Heart right ventricle (tissue), 16 donors: ENCODE data around the gene ZNF44. TPM values are rescaled to one million over a fixed set of nuclear protein-coding genes. Genes with fewer than 3 reads are reported as not detected.

Source experiments
- ATAC-seq, 8 donors: fragments of 200-7000 bp; cut with Tn5 transposase; one replicate each; pipeline ENCODE4 v1.9.1; 2020; ENCODE audit warnings: mild to moderate bottlenecking in 8 of 8, moderate library complexity in 8 of 8, moderate number of reproducible peaks in 1 of 8
- DNase-seq, 2 donors: peaks; one replicate each; pipeline ENCODE4 v3.0.0-alpha.2; 2020
- H3K27ac ChIP-seq, 10 donors: fragments of 200-600 bp; sonication (generic) in 2 of 10; one replicate each; pipeline versions ENCODE4 v1.5.0 to v1.8.0; 2020 to 2022; ENCODE audit warnings: mild to moderate bottlenecking in 3 of 10
- H3K27me3 ChIP-seq, 7 donors: fragments of 200-600 bp; one replicate each; pipeline ENCODE4 v1.8.0; 2021 to 2022; ENCODE audit warnings: mild to moderate bottlenecking in 2 of 7
- H3K36me3 ChIP-seq, 9 donors: fragments of 200-600 bp; sonication (generic) in 1 of 9; one replicate each; pipeline versions ENCODE4 v1.5.0 to v1.8.0; 2020 to 2022; ENCODE audit warnings: mild to moderate bottlenecking in 2 of 9
- H3K4me1 ChIP-seq, 9 donors: fragments of 200-600 bp; sonication (generic) in 1 of 9; one replicate each; pipeline versions ENCODE4 v1.5.0 to v1.8.0; 2020 to 2022; ENCODE audit warnings: mild to moderate bottlenecking in 4 of 9
- H3K4me3 ChIP-seq, 10 donors: fragments of 200-600 bp; sonication (generic) in 2 of 10; one replicate each; pipeline versions ENCODE4 v1.5.0 to v1.8.0; 2020 to 2022; ENCODE audit warnings: mild to moderate bottlenecking in 7 of 10, moderate library complexity in 2 of 10
- H3K9me3 ChIP-seq, 11 donors: fragments of 200-600 bp in 10 of 11; sonication (generic) in 2 of 11; one replicate each; pipeline versions ENCODE4 v1.5.0 to v1.8.0; 2013 to 2022; ENCODE audit warnings: mild to moderate bottlenecking in 2 of 11, control low read depth in 1 of 11, moderate library complexity in 1 of 11
- CTCF ChIP-seq, 9 donors: fragments of 200-600 bp; sonication (generic) in 2 of 9; IDR thresholded peaks; one replicate each; pipeline versions ENCODE4 v1.5.0 to v1.8.0; 2021 to 2022; ENCODE audit warnings: antibody characterized with exemption in 9 of 9, mild to moderate bottlenecking in 5 of 9, moderate library complexity in 1 of 9
- WGBS, 2 donors: extraction: QIAGEN DNeasy Blood & Tissue Kit; methylation state at CpG; one replicate each; pipeline ENCODE4 v1.1.7; 2013; ENCODE audit warnings: inconsistent platforms in 1 of 2; 5-methylcytosine and 5-hydroxymethylcytosine counted together
- intact Hi-C, 10 donors: fragments of 100-400 bp; cut with DNase I; formaldehyde crosslinking; loops; one replicate each; pipeline versions ENCODE4 v1.11.1 to v1.14.2; 2022
- polyA plus RNA-seq, 2 donors: library from polyadenylated mRNA; stranded (reverse); fragments of 200-250 nt; gene quantifications; one replicate each; pipeline ENCODE4 v1.2.3, GENCODE V29; 2013
- total RNA-seq, 10 donors: library from RNA; stranded (reverse); fragmentation: NEBNext Ultra II Directional in 3 of 10; extraction: Animal tissue kit (Norgen Biotek cat#: 25700) in 3 of 10; gene quantifications; one replicate each; pipeline versions ENCODE4 v1.2.1 to v1.2.4, GENCODE V29; 2021 to 2023
- donor health status: Arrhythmogenic right ventricular cardiomyopathy.
- donor health status: ischemic (EF 13 %, LVEDD 7.1; RV severe dilation, severe dysfunction).
- donor health status: healthy with polysubstance abuse.
- donor health status: DM: no; HTN: yes; CAD: no.
- donor health status: DM: no; HTN: no; CAD: no.
- donor health status: ischemic (EF 25% LVEDD 6.9; RV normal size, moderate dysfunction).
- donor health status: ischemic (EF 25% LVEDD 5.7; RV mildly dilated, moderate dysfunction).
- donor health status: healthy.
- donor health status: DM: yes; HTN: yes; CAD: no.
- donor health status: Ischemic cardiomyopathy.
- donor health status: ischemic (EF 35%, LVEDD 5.7; RV mildly dilated, moderate dysfunction).
- donor health status: nonischemic (EF 11% LVEDD 7.7; RV severe dilation, severe dysfunction).
- donor health status: DM: yes; HTN: yes; CAD: no.
- donor health status: PGD.
- donor health status: ischemic (EF 29% LVEDD 5.4; RV normal size, mild dysfunction).
- donor health status: nonischemic (EF 23%, LVEDD 6.1; RV moderate dilation, normal function).

The ZNF44 gene
- total and polyA plus RNA-seq, 12 donors: 6.3 to 16.1 (median 10.4) TPM

GRCh38 chr19:12284631-12285030 is 10.1 kb downstream of the ZNF44 start:
- TF ChIP-seq CTCF (IDR thresholded peaks at IDR 0.05): no peak
- Histone ChIP-seq H3K36me3 (peaks cover 0 to 27% (median 0%) of the 10 kb centered on the region in 9 donors), H3K4me3 (no peak overlapping the region), H3K4me1 (peaks cover 0 to 25% (median 15%) of the 10 kb centered on the region in 9 donors), H3K9me3 (peaks cover 0 to 49% (median 0%) of the 10 kb centered on the region in 11 donors), H3K27me3 (no peaks in the 10 kb centered on the region), H3K27ac (no peak overlapping the region)
- no peak for ATAC-seq
- intact Hi-C loops: loop anchor here in 1 of 10 donors (5.0 kb wide), 1 partner anchor 87 kb away; no protein-coding TSS in a partner anchor
- WGBS, 2 donors: 96 to 98% methylated on average over 18 of the region's 18 CpGs
- no peak for DNase-seq

GRCh38 chr19:12284226-12284625 is 10.5 kb downstream of the ZNF44 start:
- no peak for DNase-seq
- peaks cover 0 to 53% (median 0%) of the 10 kb centered on the region in 11 donors for H3K9me3 ChIP-seq
- 97 to 100% methylated on average over 14 of the region's 14 CpGs for WGBS, 2 donors
- no peak for ATAC-seq
- intact Hi-C loops: loop anchor here in 1 of 10 donors (5.0 kb wide), 1 partner anchor 87 kb away; no protein-coding TSS in a partner anchor
- no peak overlapping the region for H3K27ac ChIP-seq
- H3K4me1 ChIP-seq: peaks cover 0 to 21% (median 13%) of the 10 kb centered on the region in 9 donors
- no peak for TF ChIP-seq CTCF (IDR thresholded peaks at IDR 0.05)
- H3K27me3 ChIP-seq: no peaks in the 10 kb centered on the region
- H3K4me3 ChIP-seq: no peak overlapping the region
- peaks cover 0 to 27% (median 0%) of the 10 kb centered on the region in 9 donors for H3K36me3 ChIP-seq

- WGBS, 2 donors: 64 to 71% methylated on average over 2 of the region's 2 CpGs
- no peak for ATAC-seq
Observed at GRCh38 chr19:12278713-12279112, 16.0 kb downstream of the ZNF44 start.

More at GRCh38 chr19:12278713-12279112, 16.0 kb downstream of the ZNF44 start:
- Histone ChIP-seq H3K9me3 (peaks cover 0 to 97% (median 13%) of the 10 kb centered on the region in 11 donors), H3K27ac (no peak overlapping the region), H3K36me3 (peaks cover under 1 to 47% (median 27%) of the 10 kb centered on the region in 9 donors), H3K27me3 (no peaks in the 10 kb centered on the region), H3K4me3 (no peak overlapping the region), H3K4me1 (peaks cover 0 to 17% (median 4%) of the 10 kb centered on the region in 9 donors)
- intact Hi-C loops: no loop called here
- no peak for DNase-seq
- no peak for TF ChIP-seq CTCF (IDR thresholded peaks at IDR 0.05)
